VCaP (cell line): ENCODE measurements around the gene UXS1.
A peak's percentile ranks its signal among the peaks of the same experiment; 100 is the strongest.

Experiments
- H3K27ac ChIP-seq: fragments of 450-650 bp; 2 replicates; pipeline ENCODE4 v1.5.1; 2017
- TF ChIP-seq, protein P1 (sequence below): fragments of 450-650 bp; conservative IDR thresholded peaks from 2 replicates; pipeline ENCODE4 v1.5.1; 2017; ENCODE audit warnings: mild to moderate bottlenecking, moderate library complexity

Gene UXS1

DNA sequence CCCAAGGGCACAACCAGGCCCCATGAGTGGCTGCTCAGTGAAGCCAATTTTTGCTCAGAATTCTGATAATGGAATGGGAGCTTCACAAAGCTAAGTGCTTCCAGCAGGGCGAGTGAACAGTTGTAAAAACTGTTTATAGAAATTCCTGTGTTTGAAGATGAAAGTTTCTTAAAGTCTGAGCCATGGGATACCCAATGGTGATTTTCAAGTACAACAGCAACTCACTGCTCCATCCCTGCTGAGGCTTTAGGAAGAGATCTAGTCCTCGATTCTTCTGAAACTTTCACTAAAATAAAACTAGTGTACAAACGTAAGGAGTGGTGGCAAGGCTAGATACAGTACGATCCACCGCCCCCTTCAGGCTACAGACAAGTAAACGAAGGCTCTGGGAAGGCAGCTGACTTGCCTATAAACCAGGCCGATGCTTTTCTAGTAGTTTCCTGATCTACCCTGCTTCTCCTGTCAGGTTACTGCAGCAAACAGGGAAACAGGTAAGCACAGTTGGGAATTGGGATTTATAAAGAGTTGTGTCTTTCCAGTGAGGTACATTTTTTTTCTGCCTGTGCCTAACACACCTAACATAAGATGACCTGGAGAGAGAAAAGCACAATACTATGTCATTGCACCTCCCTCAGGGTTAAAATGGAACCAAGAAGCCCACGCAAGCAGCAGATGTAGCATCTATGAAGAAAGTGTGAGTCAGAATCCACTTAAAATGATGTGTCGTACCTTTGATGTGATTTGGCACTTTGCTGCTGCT, 108.7 kb downstream of the UXS1 start:
- H3K27ac ChIP-seq, result no peak overlapping the region
- TF ChIP-seq, protein P1, sequence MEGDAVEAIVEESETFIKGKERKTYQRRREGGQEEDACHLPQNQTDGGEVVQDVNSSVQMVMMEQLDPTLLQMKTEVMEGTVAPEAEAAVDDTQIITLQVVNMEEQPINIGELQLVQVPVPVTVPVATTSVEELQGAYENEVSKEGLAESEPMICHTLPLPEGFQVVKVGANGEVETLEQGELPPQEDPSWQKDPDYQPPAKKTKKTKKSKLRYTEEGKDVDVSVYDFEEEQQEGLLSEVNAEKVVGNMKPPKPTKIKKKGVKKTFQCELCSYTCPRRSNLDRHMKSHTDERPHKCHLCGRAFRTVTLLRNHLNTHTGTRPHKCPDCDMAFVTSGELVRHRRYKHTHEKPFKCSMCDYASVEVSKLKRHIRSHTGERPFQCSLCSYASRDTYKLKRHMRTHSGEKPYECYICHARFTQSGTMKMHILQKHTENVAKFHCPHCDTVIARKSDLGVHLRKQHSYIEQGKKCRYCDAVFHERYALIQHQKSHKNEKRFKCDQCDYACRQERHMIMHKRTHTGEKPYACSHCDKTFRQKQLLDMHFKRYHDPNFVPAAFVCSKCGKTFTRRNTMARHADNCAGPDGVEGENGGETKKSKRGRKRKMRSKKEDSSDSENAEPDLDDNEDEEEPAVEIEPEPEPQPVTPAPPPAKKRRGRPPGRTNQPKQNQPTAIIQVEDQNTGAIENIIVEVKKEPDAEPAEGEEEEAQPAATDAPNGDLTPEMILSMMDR, result 0 out of 2 replicates have a peak, but pooled peaks have one; percentile 19

DNA sequence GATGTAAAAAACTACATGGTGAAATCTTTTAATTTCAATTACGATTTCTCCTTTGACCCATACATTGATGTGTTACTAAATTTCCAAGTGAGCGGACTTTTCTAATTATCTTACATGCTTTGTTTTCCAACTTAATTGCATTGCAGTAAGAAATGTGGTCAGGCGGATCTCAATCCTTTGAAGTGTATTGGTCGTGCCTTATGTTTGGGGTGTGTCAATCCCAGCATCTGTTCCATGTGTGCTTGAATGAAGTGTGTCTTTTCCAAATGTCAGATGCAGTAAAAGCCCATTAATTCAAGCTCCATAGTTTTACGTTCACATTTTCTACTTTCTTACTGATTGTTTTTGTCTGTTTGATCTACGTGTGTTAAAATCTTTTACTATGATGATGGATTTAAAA, 113.1 kb downstream of the UXS1 start:
- H3K27ac ChIP-seq, result no peak overlapping the region
- TF ChIP-seq, protein P1, result no peak

DNA sequence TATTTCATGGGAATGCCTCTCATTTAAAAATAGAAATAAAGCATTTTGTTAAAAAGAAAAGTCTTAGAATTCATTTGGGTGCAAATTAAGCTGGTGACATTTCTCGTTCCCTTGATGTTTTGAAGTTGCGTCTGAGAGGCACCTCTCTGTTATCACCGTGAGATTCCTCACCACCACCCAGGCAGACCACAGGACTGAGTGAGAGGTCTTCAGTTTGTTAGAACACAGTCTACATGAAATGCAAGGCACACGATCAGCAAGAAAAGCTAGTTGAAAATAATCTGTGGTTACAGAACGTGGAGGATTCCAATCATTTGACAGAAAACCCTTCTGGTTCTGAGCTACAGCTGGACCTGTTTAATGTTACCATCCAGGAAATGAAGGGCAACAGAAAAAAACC, 116.0 kb downstream of the UXS1 start:
- TF ChIP-seq, protein P1, result no peak
- no peak overlapping the region for H3K27ac ChIP-seq

DNA sequence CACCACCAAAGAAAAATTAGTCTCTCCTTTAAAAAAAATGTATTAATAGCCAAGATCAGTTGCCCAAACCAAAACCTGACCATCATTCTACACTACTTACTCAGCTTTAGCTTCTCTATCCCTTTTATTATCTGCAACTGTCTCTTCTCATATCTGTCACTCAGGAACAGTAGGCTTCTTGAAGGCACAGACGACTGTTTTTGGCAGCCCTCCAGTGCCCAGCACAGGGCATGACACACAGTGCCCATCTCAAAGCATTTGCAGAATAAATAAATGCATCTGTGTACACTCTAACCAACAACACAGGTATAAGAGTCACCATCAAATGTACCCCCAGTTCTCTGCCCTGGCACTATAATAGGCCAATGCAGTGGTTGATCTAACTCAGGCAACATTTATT, 117.2 kb downstream of the UXS1 start:
- TF ChIP-seq, protein P1, result no peak
- H3K27ac ChIP-seq, result no peak overlapping the region

DNA sequence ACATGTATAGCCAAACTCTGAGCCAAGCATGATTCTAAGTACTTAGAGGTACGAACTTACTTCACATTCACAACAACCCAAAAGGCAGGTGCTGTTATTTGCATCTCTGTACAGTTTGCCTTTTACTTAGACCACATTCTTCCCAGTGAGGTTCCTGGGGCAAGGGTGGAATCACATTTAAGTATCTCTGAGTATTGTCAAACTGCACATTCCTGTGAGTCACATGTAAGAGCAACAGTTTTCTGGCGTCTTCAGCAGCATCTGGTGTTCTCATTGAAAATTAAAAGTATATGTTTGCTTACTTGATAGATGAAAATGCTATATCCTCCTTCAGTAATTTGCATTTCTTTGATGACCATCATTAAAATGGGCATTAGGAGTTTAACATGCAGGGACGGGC, 119.1 kb downstream of the UXS1 start:
- H3K27ac ChIP-seq, result no peak overlapping the region

DNA sequence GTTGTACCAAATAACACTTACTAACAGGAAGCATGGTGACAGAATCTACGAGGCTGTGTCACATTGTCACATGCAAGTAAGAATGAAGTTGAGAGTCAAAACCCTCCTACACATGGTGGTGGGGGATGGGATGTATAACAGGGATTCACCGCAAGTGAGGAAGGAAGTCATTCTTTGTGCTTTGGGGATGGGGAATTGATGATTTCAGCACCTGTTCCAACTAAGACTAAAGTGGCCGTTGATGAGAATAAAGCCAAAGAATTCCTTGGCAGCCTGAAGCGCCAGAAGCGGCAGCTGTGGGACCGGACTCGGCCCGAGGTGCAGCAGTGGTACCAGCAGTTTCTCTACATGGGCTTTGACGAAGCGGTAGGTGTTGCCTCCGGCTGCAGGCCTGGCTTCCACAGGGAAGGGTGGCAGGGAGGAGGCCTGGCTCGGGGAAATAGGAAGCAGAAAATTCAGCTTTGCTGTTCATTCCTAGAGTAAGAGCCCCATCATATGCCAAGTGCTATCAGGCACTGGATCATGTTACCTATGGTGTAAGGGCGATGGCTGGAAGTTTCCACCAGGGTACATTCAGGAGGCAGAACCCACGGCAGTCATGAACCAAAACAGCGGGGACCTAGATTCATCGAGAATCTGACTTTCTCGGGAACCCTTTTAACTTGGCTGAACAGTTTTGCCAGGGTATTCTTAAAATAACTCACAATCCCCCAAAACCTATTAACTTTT, 120.3 kb downstream of the UXS1 start:
- no peak overlapping the region for H3K27ac ChIP-seq
- TF ChIP-seq, protein P1, result no peak

More for the DNA sequence above, 119.1 kb downstream of the UXS1 start:
- TF ChIP-seq, protein P1, result no peak

DNA sequence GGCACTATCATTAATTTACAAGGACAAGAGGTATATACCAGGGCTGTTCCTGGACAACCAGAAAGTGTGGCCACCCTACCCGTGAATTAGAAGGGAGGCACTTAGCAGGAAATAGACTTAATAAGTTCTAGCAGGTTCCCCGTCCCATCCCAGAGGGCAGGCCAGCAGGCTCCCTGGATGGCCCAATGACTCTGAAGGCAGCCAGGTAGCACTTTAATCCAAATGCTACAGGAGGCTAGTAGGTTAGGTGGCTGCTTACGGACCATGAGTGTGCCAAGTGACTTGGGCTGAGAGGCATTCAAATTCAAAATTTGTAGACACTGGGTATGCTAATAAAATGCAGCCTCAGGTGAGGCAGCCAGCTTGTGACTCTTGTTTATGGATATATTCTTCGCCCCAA, 123.9 kb downstream of the UXS1 start:
- H3K27ac ChIP-seq, result no peak overlapping the region
- TF ChIP-seq, protein P1, result no peak
